ENCODE data around the gene PSMD1. TPM values are rescaled to one million over a fixed set of nuclear protein-coding genes. Genes with fewer than 3 reads are reported as not detected.

PSMD1 gene
- total RNA-seq, 1 donor from 2014 or later: 132 TPM

- DNase-seq (ENCODE audit: low spot score): no peak
- no peaks in the 10 kb centered on the region for H3K9me3 ChIP-seq (ENCODE audit: low read depth)
- no peaks in the 10 kb centered on the region for H4K20me1 ChIP-seq (ENCODE audit: low read depth)
- H3K4me3 ChIP-seq: no peak overlapping the region
- H3F3A ChIP-seq (ENCODE audit: low read depth): no peaks in the 10 kb centered on the region
- no peak overlapping the region for H3K9ac ChIP-seq
- H3K4me3 Mint-ChIP-seq: no peak overlapping the region
- no peaks in the 10 kb centered on the region for H3K27me3 ChIP-seq
- no peak overlapping the region for H3K27ac ChIP-seq
- H3K4me1 ChIP-seq: peaks cover under 1% of the 10 kb centered on the region
- H3K79me2 ChIP-seq (ENCODE audit: low read depth): peaks cover 18% of the 10 kb centered on the region
- no peak overlapping the region for H2AFZ ChIP-seq (replicated peaks)
- no peak overlapping the region for H3K27ac Mint-ChIP-seq
- H3K36me3 ChIP-seq: no peaks in the 10 kb centered on the region
- no peak overlapping the region for H3K4me2 ChIP-seq
- H3K27me3 Mint-ChIP-seq (ENCODE audit: insufficient read depth, low read depth): no peaks in the 10 kb centered on the region
- peaks cover 28% of the 10 kb centered on the region for H3K4me1 Mint-ChIP-seq
- H3K9me3 Mint-ChIP-seq: no peaks in the 10 kb centered on the region
- no peak for TF ChIP-seq CTCF (IDR thresholded peaks at IDR 0.05)
- no peak for TF ChIP-seq EZH2 (IDR thresholded peaks at IDR 0.05)
- no peak for TF ChIP-seq EZH2phosphoT487 (IDR thresholded peaks at IDR 0.05)
- H3K36me3 Mint-ChIP-seq: peaks cover 20% of the 10 kb centered on the region
These were observed 147.9 kb downstream of the PSMD1 start for GRCh38 chr2:231204581-231204980.

- TF ChIP-seq CTCF (IDR thresholded peaks at IDR 0.05): no peak
- TF ChIP-seq EZH2phosphoT487 (IDR thresholded peaks at IDR 0.05): no peak
- no peak for TF ChIP-seq EZH2 (IDR thresholded peaks at IDR 0.05)
- DNase-seq (ENCODE audit: low spot score): no peak
- no peaks in the 10 kb centered on the region for H3K9me3 Mint-ChIP-seq
- no peak overlapping the region for H3K27ac ChIP-seq
- H3K79me2 ChIP-seq (ENCODE audit: low read depth): peaks cover 3% of the 10 kb centered on the region
- no peaks in the 10 kb centered on the region for H3K27me3 Mint-ChIP-seq (ENCODE audit: insufficient read depth, low read depth)
- no peak overlapping the region for H3K4me3 ChIP-seq
- no peaks in the 10 kb centered on the region for H3K4me1 ChIP-seq
- H3K9me3 ChIP-seq (ENCODE audit: low read depth): no peaks in the 10 kb centered on the region
- peaks cover 9% of the 10 kb centered on the region for H3K4me1 Mint-ChIP-seq
- no peaks in the 10 kb centered on the region for H3K27me3 ChIP-seq
- no peak overlapping the region for H2AFZ ChIP-seq (replicated peaks)
- H3K4me2 ChIP-seq: no peak overlapping the region
- no peaks in the 10 kb centered on the region for H3F3A ChIP-seq (ENCODE audit: low read depth)
- no peak overlapping the region for H3K9ac ChIP-seq
- no peaks in the 10 kb centered on the region for H3K36me3 ChIP-seq
- no peaks in the 10 kb centered on the region for H4K20me1 ChIP-seq (ENCODE audit: low read depth)
- peaks cover 14% of the 10 kb centered on the region for H3K36me3 Mint-ChIP-seq
- H3K4me3 Mint-ChIP-seq: no peak overlapping the region
- H3K27ac Mint-ChIP-seq: peak overlapping the region; percentile 28
These were observed 151.1 kb downstream of the PSMD1 start for GRCh38 chr2:231207734-231208133.

- Histone ChIP-seq H3K4me1 (no peaks in the 10 kb centered on the region), H4K20me1 (ENCODE audit: low read depth) (no peaks in the 10 kb centered on the region), H3K27ac (no peak overlapping the region), H3K4me2 (no peak overlapping the region), H3K4me3 (no peak overlapping the region), H2AFZ (replicated peaks) (no peak overlapping the region), H3K9ac (no peak overlapping the region), H3K9me3 (ENCODE audit: low read depth) (no peaks in the 10 kb centered on the region), H3F3A (ENCODE audit: low read depth) (no peaks in the 10 kb centered on the region), H3K27me3 (no peaks in the 10 kb centered on the region), H3K36me3 (no peaks in the 10 kb centered on the region), H3K79me2 (ENCODE audit: low read depth) (no peaks in the 10 kb centered on the region)
- Mint-ChIP-seq H3K9me3 (no peaks in the 10 kb centered on the region), H3K36me3 (peaks cover 25% of the 10 kb centered on the region), H3K4me3 (no peak overlapping the region), H3K27me3 (ENCODE audit: insufficient read depth, low read depth) (no peaks in the 10 kb centered on the region), H3K27ac (no peak overlapping the region), H3K4me1 (peaks cover 9% of the 10 kb centered on the region)
- no peak for DNase-seq (ENCODE audit: low spot score)
- TF ChIP-seq CTCF (IDR thresholded peaks at IDR 0.05) (no peak), EZH2phosphoT487 (IDR thresholded peaks at IDR 0.05) (no peak), EZH2 (IDR thresholded peaks at IDR 0.05) (no peak)
These were observed 154.1 kb downstream of the PSMD1 start for GRCh38 chr2:231210782-231211181.

Data from neural progenitor cell (in vitro differentiated cells).